ENCODE data around the gene HCFC1. TPM values are rescaled to one million over a fixed set of nuclear protein-coding genes. Genes with fewer than 3 reads are reported as not detected.

Gene HCFC1
- polyA plus RNA-seq, 1 of the 3 experiments (the other 2 are of a cell fraction), result 9.5 TPM

- Histone ChIP-seq H3K27ac (ENCODE audit: low read depth in 2 of 2, low read length in 1 of 2) (no peak overlapping the region), H3K27me3 (ENCODE audit: insufficient read depth) (0 out of 2 replicates have a peak, but pooled peaks cover 5% of the 10 kb centered on the region), H3K4me3 (ENCODE audit: low read depth in 2 of 2, low read length in 1 of 2) (no peak overlapping the region), H3K36me3 (replicated peaks in 1 of 2; ENCODE audit: control insufficient read depth in 1 of 2, insufficient read depth in 2 of 2, low read length in 1 of 2) (no peaks in the 10 kb centered on the region), H3K9ac (no peak overlapping the region), H3K9me3 (no peaks in the 10 kb centered on the region), H3K4me1 (ENCODE audit: control insufficient read depth in 1 of 2, insufficient read depth in 2 of 2, low read depth in 1 of 2, low read length in 1 of 2) (peaks cover 0 to 3% of the 10 kb centered on the region in 2 experiments; a peak in 1 of 4 replicates), H3K9me2 (no peaks in the 10 kb centered on the region), H3F3A (replicated peaks; ENCODE audit: insufficient read depth) (no peaks in the 10 kb centered on the region), H2AFZ (ENCODE audit: low read depth) (no peak overlapping the region), H3K4me2 (no peak overlapping the region), H3K79me2 (ENCODE audit: insufficient read depth) (no peaks in the 10 kb centered on the region), H4K20me1 (ENCODE audit: insufficient read depth) (peaks cover 3% of the 10 kb centered on the region; the same call in 1 of the 2 replicates)
- TF ChIP-seq CHD2 (IDR thresholded peaks at IDR 0.05; ENCODE audit: low read length, partially characterized antibody), result no peak
- no peak for TF ChIP-seq MEF2A (IDR thresholded peaks at IDR 0.05; ENCODE audit: borderline replicate concordance, low read depth)
- TF ChIP-seq ZBTB33 (IDR thresholded peaks at IDR 0.05; ENCODE audit: borderline replicate concordance, low read depth), result no peak
- TF ChIP-seq FOXM1 (IDR thresholded peaks at IDR 0.05; ENCODE audit: low read depth), result no peak
- TF ChIP-seq REST (IDR thresholded peaks at IDR 0.05; ENCODE audit: low read depth, low read length), result no peak
- no peak for TF ChIP-seq IRF3 (IDR thresholded peaks at IDR 0.05; ENCODE audit: low read depth, low read length)
- no peak for TF ChIP-seq PBX3 (IDR thresholded peaks at IDR 0.05)
- TF ChIP-seq USF2 (IDR thresholded peaks at IDR 0.05; ENCODE audit: borderline replicate concordance, low read depth, low read length), result no peak
- no peak for TF ChIP-seq NFIC (IDR thresholded peaks at IDR 0.05; ENCODE audit: borderline replicate concordance)
- TF ChIP-seq SMC3 (IDR thresholded peaks at IDR 0.05; ENCODE audit: low read depth, low read length), result no peak
- DNase-seq, result no peak
- ChIA-PET POLR2A (no interaction called here), CTCF (interaction anchor here (0.6 kb wide), 1 partner anchor 17 kb away, joined by 3 read pairs; no protein-coding TSS in a partner anchor)
- 80% methylated on average over 17 of the region's 20 CpGs for WGBS (ENCODE audit: low lambda C conversion rate)
These were observed 12.9 kb upstream of the HCFC1 start for GRCh38 chrX:153984351-153985178.
